Measurements from ENCODE around the gene PBOV1.

Gene PBOV1

GRCh38 chr6:138239774-138240173, 21.5 kb upstream of the PBOV1 start:
- Histone ChIP-seq H3K36me3 (ENCODE audit: control insufficient read depth in 2 of 2, insufficient read depth in 1 of 2, low read length in 2 of 2) (no peaks in the 10 kb centered on the region; a peak in 1 of 3 replicates), H3K9me3 (ENCODE audit: control insufficient read depth, insufficient read depth, low read depth, low read length) (no peaks in the 10 kb centered on the region), H3K27ac (ENCODE audit: extremely low read depth, low read depth, low read length) (no peak overlapping the region), H3K4me3 (ENCODE audit: low read depth, low read length) (no peak overlapping the region), H3K4me1 (ENCODE audit: control insufficient read depth, insufficient read depth, low read length) (no peaks in the 10 kb centered on the region)
- POLR2A ChIA-PET: no interaction called here
- CTCF ChIA-PET: interaction anchor here (0.6 to 1.8 kb wide), 3 partner anchors 17 to 270 kb away, joined by 3 to 4 read pairs (median 4); no protein-coding TSS in a partner anchor
- no peak for TF ChIP-seq HOXD13 (CRISPR knock-in tag; IDR thresholded peaks at IDR 0.05; ENCODE audit: borderline replicate concordance)
- TF ChIP-seq ZBTB7A (tag by site-specific recombination; IDR thresholded peaks at IDR 0.05; ENCODE audit: low read depth): no peak
- no peak for TF ChIP-seq PBX3 (CRISPR knock-in tag; IDR thresholded peaks at IDR 0.05)
- TF ChIP-seq MEIS1 (CRISPR knock-in tag; IDR thresholded peaks at IDR 0.05; ENCODE audit: borderline replicate concordance): no peak
- no peak for TF ChIP-seq ZNF23 (tag by site-specific recombination; IDR thresholded peaks at IDR 0.05; ENCODE audit: borderline replicate concordance)
- no peak for TF ChIP-seq KLF7 (tag by site-specific recombination; IDR thresholded peaks at IDR 0.05; ENCODE audit: borderline replicate concordance)
- no peak for TF ChIP-seq ZNF335 (tag by site-specific recombination; conservative IDR thresholded peaks at IDR 0.05)

DNA sequence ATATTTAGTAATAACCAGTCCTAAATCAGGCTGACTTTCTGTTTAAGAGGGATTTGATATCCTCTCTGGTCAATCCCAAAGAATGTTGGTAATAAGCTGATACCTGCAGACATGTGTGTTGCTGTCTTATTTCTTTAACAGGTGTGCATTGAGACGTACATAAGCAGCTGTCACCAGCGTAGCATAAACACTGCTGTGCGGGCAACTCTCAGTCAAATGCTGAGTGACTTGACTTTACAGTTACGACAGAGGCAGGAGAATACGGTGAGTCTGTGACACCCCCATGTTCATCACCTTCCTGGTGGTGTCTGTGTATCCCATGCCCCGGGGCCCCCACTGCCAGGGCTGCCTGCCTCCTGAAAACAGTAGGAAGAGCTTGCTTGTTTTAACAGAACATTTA, 20.1 kb upstream of the PBOV1 start:
- ChIA-PET POLR2A (interaction anchor here (0.5 kb wide), 1 partner anchor 34 kb away, joined by 3 read pairs; no protein-coding TSS in a partner anchor), CTCF (no interaction called here)
- Histone ChIP-seq H3K36me3 (ENCODE audit: control insufficient read depth in 2 of 2, insufficient read depth in 1 of 2, low read length in 2 of 2) (no peaks in the 10 kb centered on the region; a peak in 1 of 3 replicates), H3K4me3 (ENCODE audit: low read depth, low read length) (no peak overlapping the region), H3K27ac (ENCODE audit: extremely low read depth, low read depth, low read length) (no peak overlapping the region), H3K4me1 (ENCODE audit: control insufficient read depth, insufficient read depth, low read length) (no peaks in the 10 kb centered on the region), H3K9me3 (ENCODE audit: control insufficient read depth, insufficient read depth, low read depth, low read length) (no peaks in the 10 kb centered on the region)
- TF ChIP-seq KLF9 (tag by site-specific recombination; IDR thresholded peaks at IDR 0.05; ENCODE audit: low read depth) (no peak), ZNF701 (tag by site-specific recombination; IDR thresholded peaks at IDR 0.05) (no peak), ZNF239 (tag by site-specific recombination; IDR thresholded peaks at IDR 0.05) (no peak), SALL2 (tag by site-specific recombination; IDR thresholded peaks at IDR 0.05; ENCODE audit: borderline replicate concordance) (no peak), ZNF23 (tag by site-specific recombination; IDR thresholded peaks at IDR 0.05; ENCODE audit: borderline replicate concordance) (no peak), ZNF513 (tag by site-specific recombination; IDR thresholded peaks at IDR 0.05) (no peak), ZNF335 (tag by site-specific recombination; conservative IDR thresholded peaks at IDR 0.05) (no peak)

GRCh38 chr6:138237463-138237862, 19.2 kb upstream of the PBOV1 start:
- H3K4me3 ChIP-seq (ENCODE audit: low read depth, low read length): no peak overlapping the region
- H3K9me3 ChIP-seq (ENCODE audit: control insufficient read depth, insufficient read depth, low read depth, low read length): no peaks in the 10 kb centered on the region
- no peak for TF ChIP-seq ZNF701 (tag by site-specific recombination; IDR thresholded peaks at IDR 0.05)
- TF ChIP-seq SALL2 (tag by site-specific recombination; IDR thresholded peaks at IDR 0.05; ENCODE audit: borderline replicate concordance): no peak

GRCh38 chr6:138235693-138236092, 17.4 kb upstream of the PBOV1 start:
- POLR2A ChIA-PET: no interaction called here
- CTCF ChIA-PET: interaction anchor here (0.5 to 1.2 kb wide), 2 partner anchors 13 to 83 kb away, joined by 3 read pairs; no protein-coding TSS in a partner anchor

More at GRCh38 chr6:138237463-138237862, 19.2 kb upstream of the PBOV1 start:
- H3K27ac ChIP-seq (ENCODE audit: extremely low read depth, low read depth, low read length): no peak overlapping the region
- ChIA-PET POLR2A (no interaction called here), CTCF (interaction anchor here (0.7 kb wide), 1 partner anchor 122 kb away, joined by 4 read pairs; no protein-coding TSS in a partner anchor)
- no peaks in the 10 kb centered on the region; a peak in 1 of 3 replicates for H3K36me3 ChIP-seq (ENCODE audit: control insufficient read depth in 2 of 2, insufficient read depth in 1 of 2, low read length in 2 of 2)
- H3K4me1 ChIP-seq (ENCODE audit: control insufficient read depth, insufficient read depth, low read length): no peaks in the 10 kb centered on the region

More at GRCh38 chr6:138235693-138236092, 17.4 kb upstream of the PBOV1 start:
- no peaks in the 10 kb centered on the region; a peak in 1 of 3 replicates for H3K36me3 ChIP-seq (ENCODE audit: control insufficient read depth in 2 of 2, insufficient read depth in 1 of 2, low read length in 2 of 2)
- H3K27ac ChIP-seq (ENCODE audit: extremely low read depth, low read depth, low read length): no peak overlapping the region
- no peaks in the 10 kb centered on the region for H3K9me3 ChIP-seq (ENCODE audit: control insufficient read depth, insufficient read depth, low read depth, low read length)
- TF ChIP-seq ZNF530 (tag by site-specific recombination; IDR thresholded peaks at IDR 0.05; ENCODE audit: low read depth): no peak
- no peak for TF ChIP-seq KLF9 (tag by site-specific recombination; IDR thresholded peaks at IDR 0.05; ENCODE audit: low read depth)
- no peak for TF ChIP-seq ZNF473 (tag by site-specific recombination; IDR thresholded peaks at IDR 0.05)
- no peak for TF ChIP-seq SP3 (tag by site-specific recombination; IDR thresholded peaks at IDR 0.05)
- TF ChIP-seq ZNF391 (tag by site-specific recombination; IDR thresholded peaks at IDR 0.05; ENCODE audit: borderline replicate concordance, low read depth): no peak
- no peak for TF ChIP-seq KLF7 (tag by site-specific recombination; IDR thresholded peaks at IDR 0.05; ENCODE audit: borderline replicate concordance)
- TF ChIP-seq TRIM28 (IDR thresholded peaks at IDR 0.05; ENCODE audit: borderline replicate concordance, low read length): no peak
- peaks cover 12% of the 10 kb centered on the region for H3K4me1 ChIP-seq (ENCODE audit: control insufficient read depth, insufficient read depth, low read length)
- no peak overlapping the region for H3K4me3 ChIP-seq (ENCODE audit: low read depth, low read length)
